A549 (cell line): ENCODE results near the gene FAM204A. TPM values are rescaled to one million over a fixed set of nuclear protein-coding genes. Genes with fewer than 3 reads are reported as not detected.

Experiments used
- ATAC-seq, 2 experiments: fragments of 200-7000 bp in 1 of 2; fragments of >200 bp in 1 of 2; cut with Nextera tagmentation in 1 of 2; cut with Tn5 transposase in 1 of 2; 3 replicates each; pipeline versions ENCODE4 v1.8.0 to v1.9.1; 2018 to 2020; ENCODE audit warnings: mild to moderate bottlenecking in 1 of 2, moderate library complexity in 1 of 2
- CTCF ChIA-PET: fragments of 300-600 bp; sonication (Branson Sonifier 250); formaldehyde crosslinking; extraction: SDS; loops from one replicate; lab custom pipeline; 2021; ENCODE audit warnings: antibody characterized with exemption, inconsistent platforms; lab: Yijun Ruan, JAX
- POLR2A ChIA-PET: fragments of 350-600 bp; formaldehyde crosslinking; extraction: SDS; loops from one replicate; lab custom pipeline; 2021; ENCODE audit warnings: antibody characterized with exemption, inconsistent platforms; lab: Yijun Ruan, JAX
- DNase-seq, 2 experiments: peaks; one replicate each; pipeline versions ENCODE4 v3.0.0 to v3.0.0-alpha.2; 2011 to 2016; ENCODE audit warnings: low read depth in 1 of 2, low spot score in 1 of 2
- FAIRE-seq: peaks from 2 replicates; lab custom pipeline; 2011; peaks lifted over from hg19 to GRCh38; lab: Jason Lieb, UNC
- H3K27ac ChIP-seq, 2 experiments: fragments of >200 bp; sonication (Bioruptor Twin); formaldehyde crosslinking; 3 replicates each; pipeline ENCODE4 v1.5.1; 2016 to 2017
- H3K4me1 ChIP-seq: fragments of >200 bp; sonication (Bioruptor Twin); formaldehyde crosslinking; 3 replicates; pipeline ENCODE4 v1.6.1; 2016
- H3K4me2 ChIP-seq: fragments of >200 bp; sonication (Bioruptor Twin); formaldehyde crosslinking; 3 replicates; pipeline ENCODE4 v1.6.1; 2016
- H3K4me3 ChIP-seq: fragments of >200 bp; sonication (Bioruptor Twin); formaldehyde crosslinking; 3 replicates; pipeline ENCODE4 v1.5.1; 2016
- H3K9me3 ChIP-seq: fragments of >200 bp; sonication (Bioruptor Twin); formaldehyde crosslinking; 3 replicates; pipeline ENCODE4 v1.6.1; 2016
- CBX2 ChIP-seq: fragments of 200-600 bp; sonication (generic); IDR thresholded peaks from 2 replicates; pipeline ENCODE4 v1.6.1; 2016; ENCODE audit warnings: low read depth, mild to moderate bottlenecking, borderline replicate concordance
- CBX8 ChIP-seq: fragments of 200-600 bp; sonication (generic); IDR thresholded peaks from 2 replicates; pipeline ENCODE4 v1.6.1; 2016
- CEBPB ChIP-seq, 2 experiments: fragments of >200 bp in 1 of 2; sonication (Bioruptor Twin) in 1 of 2; formaldehyde crosslinking in 1 of 2; IDR thresholded peaks; 2 replicates each; pipeline ENCODE4 v1.6.1; 2012 to 2016
- CHD4 ChIP-seq: fragments of 200-600 bp; sonication (generic); IDR thresholded peaks from 2 replicates; pipeline ENCODE4 v1.6.1; 2016; ENCODE audit warnings: antibody characterized with exemption, mild to moderate bottlenecking, borderline replicate concordance
- EHMT2 ChIP-seq: fragments of 200-600 bp; sonication (generic); IDR thresholded peaks from 2 replicates; pipeline ENCODE4 v1.6.1; 2016; ENCODE audit warnings: antibody characterized with exemption, low read depth, mild to moderate bottlenecking, moderate library complexity
- ELK1 ChIP-seq: fragments of 150-350 bp; IDR thresholded peaks from 2 replicates; pipeline ENCODE4 v1.6.1; 2014; ENCODE audit warnings: low read depth, mild to moderate bottlenecking, low read length
- FOSB ChIP-seq: fragments of 250-450 bp; sonication (Bioruptor Pico); IDR thresholded peaks from 2 replicates; pipeline ENCODE4 v1.5.0; 2020; ENCODE audit warnings: mild to moderate bottlenecking, moderate library complexity
- FOSL2 ChIP-seq, 2 experiments: fragments of 450-650 bp in 1 of 2; fragments of >200 bp in 1 of 2; sonication (Bioruptor Twin) in 1 of 2; formaldehyde crosslinking; IDR thresholded peaks; 2 replicates each; pipeline versions ENCODE4 v1.5.0 to v1.6.1; 2016 to 2020; ENCODE audit warnings: mild to moderate bottlenecking in 1 of 2, moderate library complexity in 1 of 2
- FOXS1 ChIP-seq: fragments of 250-450 bp; sonication (Bioruptor Pico); IDR thresholded peaks from 2 replicates; pipeline ENCODE4 v1.5.0; 2020; ENCODE audit warnings: mild to moderate bottlenecking, moderate library complexity
- GATA3 ChIP-seq: IDR thresholded peaks from 2 replicates; pipeline ENCODE4 v1.6.1; 2012; ENCODE audit warnings: borderline replicate concordance
- HES2 ChIP-seq: fragments of >200 bp; sonication (Bioruptor Twin); formaldehyde crosslinking; IDR thresholded peaks from 2 replicates; pipeline ENCODE4 v1.6.1; 2016
- HEYL ChIP-seq: fragments of 250-450 bp; sonication (Bioruptor Pico); IDR thresholded peaks from 2 replicates; pipeline ENCODE4 v1.8.0; 2021; ENCODE audit warnings: mild to moderate bottlenecking, moderate library complexity
- HMGXB4 ChIP-seq: fragments of 250-450 bp; sonication (Bioruptor Pico); IDR thresholded peaks from 2 replicates; pipeline ENCODE4 v1.5.0; 2021; ENCODE audit warnings: mild to moderate bottlenecking, moderate library complexity, borderline replicate concordance
- HOXA7 ChIP-seq: fragments of 250-450 bp; sonication (Bioruptor Pico); IDR thresholded peaks from 2 replicates; pipeline ENCODE4 v1.5.0; 2020; ENCODE audit warnings: mild to moderate bottlenecking, moderate library complexity
- HOXB5 ChIP-seq: fragments of 250-450 bp; sonication (Bioruptor Pico); IDR thresholded peaks from 2 replicates; pipeline ENCODE4 v1.5.0; 2020; ENCODE audit warnings: mild to moderate bottlenecking, moderate library complexity
- JUNB ChIP-seq: fragments of >200 bp; sonication (Bioruptor Twin); formaldehyde crosslinking; IDR thresholded peaks from 2 replicates; pipeline ENCODE4 v1.6.1; 2016
- KDM5A ChIP-seq: fragments of 200-600 bp; sonication (generic); IDR thresholded peaks from 2 replicates; pipeline ENCODE4 v1.6.1; 2016; ENCODE audit warnings: antibody characterized with exemption, mild to moderate bottlenecking
- MAX ChIP-seq: IDR thresholded peaks from 2 replicates; pipeline ENCODE4 v1.6.1; 2012
- NR3C1 ChIP-seq: fragments of >200 bp; sonication (Bioruptor Twin); formaldehyde crosslinking; IDR thresholded peaks from 3 replicates; pipeline ENCODE4 v1.6.1; 2017
- PBX3 ChIP-seq: IDR thresholded peaks from 2 replicates; pipeline ENCODE4 v1.6.1; 2012
- POLR2AphosphoS2 ChIP-seq: conservative IDR thresholded peaks from 2 replicates; pipeline ENCODE4 v1.6.1; 2012; ENCODE audit warnings: low read length, improper control_type of control experiment, inconsistent platforms
- REST ChIP-seq: fragments of 200-600 bp; sonication (generic); IDR thresholded peaks from 2 replicates; pipeline ENCODE4 v1.6.1; 2016; ENCODE audit warnings: antibody characterized with exemption, mild to moderate bottlenecking, moderate library complexity
- RFX5 ChIP-seq: fragments of 450-650 bp; IDR thresholded peaks from 2 replicates; pipeline ENCODE4 v1.7.1; 2014; ENCODE audit warnings: antibody characterized with exemption, mild to moderate bottlenecking, moderate library complexity
- SMC3 ChIP-seq: fragments of >200 bp; sonication (Bioruptor Twin); formaldehyde crosslinking; IDR thresholded peaks from 3 replicates; pipeline ENCODE4 v1.6.1; 2018; ENCODE audit warnings: inconsistent platforms
- ZFP36 ChIP-seq: fragments of 450-650 bp; IDR thresholded peaks from 2 replicates; pipeline ENCODE4 v1.6.1; 2014; ENCODE audit warnings: borderline replicate concordance; ENCODE audit not compliant: partially characterized antibody
- WGBS: methylation state at CpG from one replicate; pipeline ENCODE4 v1.1.6; 2017; ENCODE audit errors: missing lambda C conversion rate; 5-methylcytosine and 5-hydroxymethylcytosine counted together
- polyA plus RNA-seq, 4 experiments: library from polyadenylated mRNA; depleted of rRNA in 3 of 4; stranded (reverse); fragments of >200 nt; fragmentation: RNase III in 1 of 4; extraction: RNeasy Plus Mini Kit Qiagen cat#74134 plus additional on column Dnase treatment in 1 of 4; gene quantifications; 2 replicates in 3 of 4; 3 replicates in 1 of 4; pipeline ENCODE4 v1.2.3, GENCODE V29; 2011 to 2017

FAM204A gene
- polyA plus RNA-seq, 2 of the 4 experiments (the other 2 are of a cell fraction) = 39.2 to 62.8 TPM

- TF ChIP-seq RFX5 = no peak
- TF ChIP-seq CEBPB (IDR thresholded peaks at IDR 0.05) = no peak
- TF ChIP-seq EHMT2 = no peak
- no peak for TF ChIP-seq HES2
- TF ChIP-seq ZFP36 = no peak
- TF ChIP-seq CHD4 = no peak
- no peak for TF ChIP-seq FOSL2 (IDR thresholded peaks at IDR 0.05)
- TF ChIP-seq FOSL2 (CRISPR knock-in tag; IDR thresholded peaks at IDR 0.05) = no peak
Measured at GRCh38 chr10:118340486-118340885, 1.6 kb downstream of the FAM204A start (continued).

GRCh38 chr10:118339111-118339510 lies 3.0 kb downstream of the FAM204A start:
- Histone ChIP-seq H3K4me2 (no peak overlapping the region), H3K27ac (no peak overlapping the region), H3K9me3 (no peaks in the 10 kb centered on the region), H3K4me3 (no peak overlapping the region), H3K4me1 (peaks cover 13% of the 10 kb centered on the region)
- FAIRE-seq = no peak
- CTCF ChIA-PET = no interaction called here
- no peak for ATAC-seq
- no peak for DNase-seq
- no peak for TF ChIP-seq HEYL
- TF ChIP-seq MAX = no peak
- TF ChIP-seq KDM5A = no peak
- TF ChIP-seq REST = no peak
- no peak for TF ChIP-seq GATA3
- no peak for TF ChIP-seq SMC3
- POLR2A ChIA-PET = no interaction called here
- WGBS = 92% methylated on average over 3 of the region's 3 CpGs

- Histone ChIP-seq H3K27ac (no peak overlapping the region), H3K4me3 (no peak overlapping the region), H3K4me1 (peaks cover 13% of the 10 kb centered on the region), H3K4me2 (no peak overlapping the region)
- FAIRE-seq (no peak), DNase-seq (no peak), ATAC-seq (no peak)
- WGBS = 92% methylated on average over 1 of the region's 1 CpG
- CTCF ChIA-PET = interaction anchor here (0.8 kb wide), 1 partner anchor 207 kb away, joined by 3 read pairs; no protein-coding TSS in a partner anchor
- POLR2A ChIA-PET = no interaction called here
- TF ChIP-seq POLR2AphosphoS2 (no peak), HMGXB4 (CRISPR knock-in tag) (no peak), PBX3 (no peak), NR3C1 (no peak), FOSB (CRISPR knock-in tag) (no peak), MAX (no peak), JUNB (no peak), ELK1 (no peak), FOXS1 (no peak), CBX2 (no peak), HOXA7 (no peak), HOXB5 (no peak), CBX8 (no peak), CEBPB (IDR thresholded peaks at IDR 0.05) (no peak), FOSL2 (IDR thresholded peaks at IDR 0.05) (no peak), FOSL2 (CRISPR knock-in tag; IDR thresholded peaks at IDR 0.05) (no peak)
- TF ChIP-seq, all 56 proteins: peak for 0
- H3K9me3 ChIP-seq = no peaks in the 10 kb centered on the region
Measured at GRCh38 chr10:118337356-118337755, 4.8 kb downstream of the FAM204A start.
